ENCODE measurements around the gene FAM221A. TPM values are rescaled to one million over a fixed set of nuclear protein-coding genes. Genes with fewer than 3 reads are reported as not detected.
"Not testable (repeated sequence)": the region's sequence is repeated elsewhere in the genome, so short reads cannot be mapped to it uniquely, and the experiment has no call there.

The FAM221A gene
- total RNA-seq, 1 experiment from 2014 or later = 12.0 TPM

- no peaks in the 10 kb centered on the region for H3K9me3 ChIP-seq (ENCODE audit: low read depth, low read length, poor library complexity, severe bottlenecking)
- no peaks in the 10 kb centered on the region for H3K36me3 ChIP-seq (ENCODE audit: insufficient read depth, low read length, poor library complexity, severe bottlenecking)
- BruUV-seq (replicated peaks) = TSS peak; percentile 92
- TF ChIP-seq EZH2 (IDR thresholded peaks at IDR 0.05; ENCODE audit: borderline replicate concordance, low read depth, low read length, poor library complexity, severe bottlenecking) (no peak), CTCF (conservative IDR thresholded peaks at IDR 0.05; ENCODE audit: low read depth, low read length) (no peak)
- H3K27me3 ChIP-seq (replicated peaks; ENCODE audit: insufficient read depth, low read depth, low read length, poor library complexity) = no peaks in the 10 kb centered on the region
- DNase-seq (ENCODE audit: low spot score) = peak; percentile 79
- H3K4me3 ChIP-seq (ENCODE audit: low read depth, low read length, poor library complexity, severe bottlenecking) = peak overlapping the region; percentile 57
- H3K4me1 ChIP-seq (ENCODE audit: insufficient read depth, low read length, poor library complexity, severe bottlenecking) = no peaks in the 10 kb centered on the region
- ChIA-PET CTCF (interaction anchor here (1.1 kb wide), 1 partner anchor 21 kb away, joined by 6 read pairs; no protein-coding TSS in a partner anchor), POLR2A (ENCODE audit: low non-redundant PET) (no interaction called here)
- intact Hi-C loops (cut with micrococcal nuclease; ENCODE audit: unreplicated experiment) = no loop called here
- H3K27ac ChIP-seq (ENCODE audit: low read depth, low read length, poor library complexity, severe bottlenecking) = peak overlapping the region; percentile 52
Observed at GRCh38 chr7:23680414-23681405, 711 bp downstream of the FAM221A start.

- H3K27ac ChIP-seq (ENCODE audit: low read depth, low read length, poor library complexity, severe bottlenecking); H3K27me3 ChIP-seq (replicated peaks; ENCODE audit: insufficient read depth, low read depth, low read length, poor library complexity); POLR2A ChIA-PET (ENCODE audit: low non-redundant PET); intact Hi-C loops (cut with micrococcal nuclease; ENCODE audit: unreplicated experiment); H3K4me3 ChIP-seq (ENCODE audit: low read depth, low read length, poor library complexity, severe bottlenecking); BruUV-seq (replicated peaks); H3K36me3 ChIP-seq (ENCODE audit: insufficient read depth, low read length, poor library complexity, severe bottlenecking); H3K4me1 ChIP-seq (ENCODE audit: insufficient read depth, low read length, poor library complexity, severe bottlenecking); CTCF ChIA-PET; DNase-seq (ENCODE audit: low spot score); H3K9me3 ChIP-seq (ENCODE audit: low read depth, low read length, poor library complexity, severe bottlenecking): not testable (repeated sequence)
Observed at GRCh38 chr7:23684041-23684440, 4.0 kb downstream of the FAM221A start.

GRCh38 chr7:23685731-23686130, 5.7 kb downstream of the FAM221A start:
- TF ChIP-seq CTCF (conservative IDR thresholded peaks at IDR 0.05; ENCODE audit: low read depth, low read length) (no peak), EZH2 (IDR thresholded peaks at IDR 0.05; ENCODE audit: borderline replicate concordance, low read depth, low read length, poor library complexity, severe bottlenecking) (no peak)
- ChIA-PET CTCF (no interaction called here), POLR2A (ENCODE audit: low non-redundant PET) (no interaction called here)
- DNase-seq (ENCODE audit: low spot score) = no peak
- no peak overlapping the region for H3K4me3 ChIP-seq (ENCODE audit: low read depth, low read length, poor library complexity, severe bottlenecking)
- no TSS peak for BruUV-seq (replicated peaks)
- no peaks in the 10 kb centered on the region for H3K27me3 ChIP-seq (replicated peaks; ENCODE audit: insufficient read depth, low read depth, low read length, poor library complexity)
- H3K27ac ChIP-seq (ENCODE audit: low read depth, low read length, poor library complexity, severe bottlenecking) = no peak overlapping the region
- no peaks in the 10 kb centered on the region for H3K9me3 ChIP-seq (ENCODE audit: low read depth, low read length, poor library complexity, severe bottlenecking)
- intact Hi-C loops (cut with micrococcal nuclease; ENCODE audit: unreplicated experiment) = no loop called here
- H3K4me1 ChIP-seq (ENCODE audit: insufficient read depth, low read length, poor library complexity, severe bottlenecking) = no peaks in the 10 kb centered on the region
- H3K36me3 ChIP-seq (ENCODE audit: insufficient read depth, low read length, poor library complexity, severe bottlenecking) = no peaks in the 10 kb centered on the region

All from A673 (cell line).